ENCODE results near the gene TCF3.
A peak's percentile ranks its signal among the peaks of the same experiment; 100 is the strongest.

Gene TCF3

DNA sequence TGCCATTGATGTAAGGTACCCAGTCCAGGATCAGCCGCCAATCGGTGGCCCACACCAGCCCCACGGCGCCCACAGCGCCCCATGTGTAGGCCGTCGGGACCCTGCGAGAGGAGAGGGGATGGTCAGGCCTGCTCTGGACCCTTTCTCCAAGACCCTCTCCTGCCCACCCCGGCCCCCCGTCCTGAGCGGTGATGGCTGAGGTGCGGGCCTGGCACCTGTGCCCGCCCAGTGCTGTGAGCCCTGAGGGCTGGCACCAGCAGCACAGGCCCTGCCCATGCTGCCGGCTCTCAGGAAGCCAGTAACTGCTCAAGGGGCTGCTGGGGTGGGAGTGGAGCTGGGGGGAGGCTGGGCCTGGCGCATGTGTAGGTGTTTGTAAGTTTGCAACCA lies 53.0 kb downstream of the TCF3 start:
- TF ChIP-seq, protein P1, sequence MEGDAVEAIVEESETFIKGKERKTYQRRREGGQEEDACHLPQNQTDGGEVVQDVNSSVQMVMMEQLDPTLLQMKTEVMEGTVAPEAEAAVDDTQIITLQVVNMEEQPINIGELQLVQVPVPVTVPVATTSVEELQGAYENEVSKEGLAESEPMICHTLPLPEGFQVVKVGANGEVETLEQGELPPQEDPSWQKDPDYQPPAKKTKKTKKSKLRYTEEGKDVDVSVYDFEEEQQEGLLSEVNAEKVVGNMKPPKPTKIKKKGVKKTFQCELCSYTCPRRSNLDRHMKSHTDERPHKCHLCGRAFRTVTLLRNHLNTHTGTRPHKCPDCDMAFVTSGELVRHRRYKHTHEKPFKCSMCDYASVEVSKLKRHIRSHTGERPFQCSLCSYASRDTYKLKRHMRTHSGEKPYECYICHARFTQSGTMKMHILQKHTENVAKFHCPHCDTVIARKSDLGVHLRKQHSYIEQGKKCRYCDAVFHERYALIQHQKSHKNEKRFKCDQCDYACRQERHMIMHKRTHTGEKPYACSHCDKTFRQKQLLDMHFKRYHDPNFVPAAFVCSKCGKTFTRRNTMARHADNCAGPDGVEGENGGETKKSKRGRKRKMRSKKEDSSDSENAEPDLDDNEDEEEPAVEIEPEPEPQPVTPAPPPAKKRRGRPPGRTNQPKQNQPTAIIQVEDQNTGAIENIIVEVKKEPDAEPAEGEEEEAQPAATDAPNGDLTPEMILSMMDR (IDR thresholded peaks at IDR 0.05): no peak
- TF ChIP-seq ZFX (IDR thresholded peaks at IDR 0.05; ENCODE audit: borderline replicate concordance): no peak

DNA sequence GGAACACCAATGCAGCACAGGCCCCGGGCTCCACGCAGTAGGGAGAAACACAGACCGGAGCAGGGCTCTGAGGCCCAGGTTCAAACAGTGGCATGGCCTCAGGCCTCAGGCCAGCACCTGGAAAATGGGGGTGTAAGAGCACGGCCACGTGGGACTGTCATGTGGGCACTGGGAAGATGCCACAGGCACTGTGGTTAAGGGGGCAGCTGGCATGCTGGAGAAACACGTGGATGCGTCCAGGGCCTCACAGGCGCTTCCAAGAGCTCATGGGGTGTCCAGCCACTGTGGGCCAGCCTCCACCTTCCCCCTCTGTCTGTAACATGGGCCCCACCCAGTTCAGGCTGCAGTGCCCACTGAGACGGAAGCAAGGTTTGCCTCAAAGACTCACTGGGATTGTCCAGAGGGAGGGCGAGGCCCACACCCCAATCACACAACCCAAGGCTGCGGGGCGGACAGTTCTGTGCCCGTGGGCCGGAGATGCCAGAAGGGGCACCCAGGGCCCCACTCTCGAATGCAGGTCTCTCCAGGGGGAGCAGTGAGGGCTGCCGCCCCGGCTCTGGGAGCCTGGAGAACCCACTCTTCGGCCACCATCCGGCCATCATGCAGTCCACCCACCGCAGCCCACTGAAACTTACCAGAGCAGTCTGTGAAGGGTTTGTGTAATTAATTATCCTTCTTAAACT lies 53.5 kb downstream of the TCF3 start:
- no peak overlapping the region for H3K27ac ChIP-seq
- TF ChIP-seq ZFX (IDR thresholded peaks at IDR 0.05; ENCODE audit: borderline replicate concordance): no peak
- TF ChIP-seq, protein P1 (IDR thresholded peaks at IDR 0.05): no peak

More for the DNA sequence above, 53.0 kb downstream of the TCF3 start:
- no peak overlapping the region for H3K27ac ChIP-seq

DNA sequence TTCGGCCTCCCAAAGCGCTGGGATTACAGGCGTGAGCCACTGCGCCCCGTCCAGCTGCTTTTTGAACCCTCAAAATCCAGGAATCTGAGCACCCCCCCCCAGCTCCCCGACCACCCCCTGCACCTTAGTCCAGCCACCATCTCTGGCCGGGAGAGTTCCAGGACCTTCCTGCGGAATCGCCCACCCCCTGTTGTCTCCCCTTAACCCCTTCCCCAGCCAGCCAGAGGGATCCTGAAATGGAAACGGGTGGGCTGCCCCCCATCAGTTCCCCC lies 59.0 kb downstream of the TCF3 start:
- TF ChIP-seq, protein P1 (IDR thresholded peaks at IDR 0.05): no peak
- TF ChIP-seq ZFX (IDR thresholded peaks at IDR 0.05; ENCODE audit: borderline replicate concordance): no peak
- peak overlapping the region; percentile 99 for H3K27ac ChIP-seq

DNA sequence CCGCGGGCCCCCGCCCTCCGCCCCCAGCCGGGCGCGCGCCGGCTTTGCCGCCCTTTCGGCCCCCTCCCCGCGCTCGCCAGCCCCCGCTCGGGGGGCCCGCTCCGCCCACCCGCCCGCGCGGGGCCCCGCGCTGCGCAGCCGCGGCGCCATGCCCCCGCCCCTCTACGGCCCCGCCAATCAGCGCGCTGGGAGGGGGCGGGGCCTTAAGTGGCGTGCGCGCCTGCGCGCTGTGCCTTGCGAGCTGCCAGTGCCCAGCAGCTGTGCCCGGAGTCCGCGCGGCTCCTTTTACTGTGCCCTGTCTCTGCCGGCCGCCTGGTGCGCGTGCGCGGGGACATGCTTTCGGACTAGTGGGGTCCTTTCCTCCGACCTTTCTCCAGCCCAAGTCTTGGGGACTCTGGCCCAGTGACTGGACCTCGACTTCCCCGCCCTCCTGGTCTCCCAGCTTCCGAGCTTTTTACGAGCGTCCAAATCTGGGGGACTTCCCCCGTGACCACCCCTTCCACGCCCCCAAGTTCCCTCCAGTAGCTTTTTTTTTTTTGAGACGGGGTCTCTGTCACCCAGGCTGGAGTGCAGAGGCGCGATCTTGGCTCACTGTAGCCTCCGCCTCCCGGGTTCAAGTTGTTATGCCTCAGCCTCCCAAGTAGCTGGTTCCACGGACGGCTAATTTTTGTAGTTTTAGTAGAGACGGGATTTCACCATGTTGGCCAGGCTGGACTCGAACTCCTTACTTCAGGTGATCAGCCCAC lies 59.5 kb downstream of the TCF3 start, which contains the start of gene MBD3:
TSS of gene MBD3 (minus strand) at position 111 of the 746 bp plus-strand sequence. CDS start 234 bp downstream, outside the sequence.
- peak within 1 kb of the TSS; percentile 99 for H3K27ac ChIP-seq
- no peak for TF ChIP-seq ZFX (IDR thresholded peaks at IDR 0.05; ENCODE audit: borderline replicate concordance)
- TF ChIP-seq, protein P1 (IDR thresholded peaks at IDR 0.05): no peak

DNA sequence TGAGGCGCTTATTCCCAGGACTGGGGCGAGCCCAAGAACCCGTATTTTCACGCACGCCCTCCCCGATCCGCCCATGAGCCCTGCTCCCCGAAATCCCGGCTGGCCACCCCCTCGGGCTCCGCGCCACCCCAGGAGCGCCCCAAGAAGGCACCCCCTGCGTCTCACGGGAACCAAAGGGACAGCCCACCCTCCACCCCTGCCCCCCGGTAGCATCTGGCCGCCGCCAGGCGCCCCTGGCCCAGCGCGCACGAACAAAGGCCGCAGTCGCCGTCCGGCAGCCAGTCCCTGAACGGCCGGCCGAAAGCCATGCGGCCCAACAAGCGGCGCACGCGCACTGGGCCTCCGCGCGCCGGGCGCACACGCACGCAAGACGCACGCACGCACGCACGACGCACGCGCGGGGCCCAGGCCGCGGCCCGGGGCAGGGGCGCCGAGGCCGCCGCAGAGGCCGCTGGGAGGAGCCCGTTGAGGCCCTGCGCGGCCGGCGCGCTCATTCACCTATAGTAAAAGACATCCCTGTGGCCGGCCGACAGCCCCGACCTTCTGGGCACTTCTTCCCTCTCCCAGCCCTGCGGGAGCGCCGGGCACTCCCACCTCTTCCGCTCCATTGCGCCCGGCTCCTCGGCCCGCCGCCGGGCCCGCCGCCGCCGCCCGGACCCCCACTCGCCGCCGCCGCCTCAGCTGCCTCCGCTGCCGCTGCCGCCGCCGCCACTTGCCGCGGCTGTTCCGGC lies 60.2 kb downstream of the TCF3 start:
- peak overlapping the region; percentile 99 for H3K27ac ChIP-seq
- no peak for TF ChIP-seq ZFX (IDR thresholded peaks at IDR 0.05; ENCODE audit: borderline replicate concordance)
- TF ChIP-seq, protein P1 (IDR thresholded peaks at IDR 0.05): no peak; the same call in 1 of the 2 replicates

DNA sequence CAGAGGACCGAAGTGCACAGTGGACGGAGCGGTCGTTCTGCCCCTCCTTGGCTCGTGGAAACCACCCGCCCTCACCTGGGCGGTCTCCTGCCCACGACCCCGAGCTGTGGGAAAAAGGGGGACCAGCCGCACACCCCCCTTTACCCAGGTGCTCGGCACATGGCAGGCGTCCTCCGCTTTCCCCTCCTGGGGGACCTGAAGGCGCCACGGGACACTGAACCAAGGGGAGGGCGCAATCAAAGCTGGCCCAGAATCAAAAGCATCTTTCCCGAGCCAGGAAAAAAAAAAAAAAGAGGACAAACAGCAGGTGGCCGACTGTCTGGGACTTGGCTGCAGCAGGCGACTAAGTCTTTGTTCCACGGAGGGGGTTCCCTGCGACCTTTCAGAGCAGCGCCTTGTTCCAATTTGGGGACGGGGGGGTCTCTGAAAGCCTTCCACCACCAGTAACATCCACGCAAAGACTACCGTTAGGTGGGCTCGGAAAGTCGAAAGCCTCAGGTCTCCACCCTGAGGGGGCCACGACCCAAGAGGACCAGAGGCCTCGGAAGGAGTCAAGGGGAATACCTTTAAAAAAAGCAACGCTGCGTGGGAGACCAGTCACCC lies 60.9 kb downstream of the TCF3 start:
- H3K27ac ChIP-seq: peak overlapping the region; percentile 99

More for the DNA sequence above, 60.9 kb downstream of the TCF3 start:
- no peak for TF ChIP-seq ZFX (IDR thresholded peaks at IDR 0.05; ENCODE audit: borderline replicate concordance)
- TF ChIP-seq, protein P1 (IDR thresholded peaks at IDR 0.05): no peak

All from 22Rv1 (cell line).